Measurements from ENCODE around the gene UBA1. TPM values are rescaled to one million over a fixed set of nuclear protein-coding genes. Genes with fewer than 3 reads are reported as not detected.

The UBA1 gene
- total and polyA plus RNA-seq, 2 of the 13 experiments (the other 11 are each of a cell fraction or from before 2014, with no cell fraction given): 93.3 to 129 TPM

DNA sequence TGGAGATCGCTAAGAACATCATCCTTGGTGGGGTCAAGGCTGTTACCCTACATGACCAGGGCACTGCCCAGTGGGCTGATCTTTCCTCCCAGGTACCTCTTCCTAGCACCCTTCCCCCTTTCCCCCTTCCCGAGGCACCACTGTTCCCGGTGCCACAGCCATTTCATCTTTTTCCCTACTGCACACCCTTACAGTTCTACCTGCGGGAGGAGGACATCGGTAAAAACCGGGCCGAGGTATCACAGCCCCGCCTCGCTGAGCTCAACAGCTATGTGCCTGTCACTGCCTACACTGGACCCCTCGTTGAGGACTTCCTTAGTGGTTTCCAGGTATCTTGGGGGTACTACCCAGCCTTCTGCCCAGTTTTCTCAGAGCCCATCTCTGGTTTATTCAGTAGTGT, 5.7 kb downstream of the UBA1 start:
- intact Hi-C loops (cut with micrococcal nuclease; ENCODE audit: unreplicated experiment) (no loop called here), in situ Hi-C loops (cut with HindIII; ENCODE audit: extremely low pct_ligation_motif_present, low pct_unique_long_range_greater_than_20kb) (no loop called here)
- ChIA-PET POLR2A (no interaction called here), CTCF (ENCODE audit: low intra/inter-chr PET ratio, low total read pairs) (no interaction called here)
- Histone ChIP-seq H3K9ac (ENCODE audit: insufficient read depth, low read depth, low read length) (no peak overlapping the region), H4K20me1 (ENCODE audit: insufficient read depth, low read length) (peaks cover 8% of the 10 kb centered on the region), H3K4me3 (replicated peaks in 1 of 3; ENCODE audit: insufficient read depth in 1 of 3, low read depth in 2 of 3, low read length in 3 of 3) (no peak overlapping the region), H2AFZ (ENCODE audit: low read length) (no peak overlapping the region), H3K4me2 (ENCODE audit: low read depth, low read length) (no peak overlapping the region), H3K79me2 (ENCODE audit: insufficient read depth, low read length) (peaks cover 39% of the 10 kb centered on the region), H3K4me1 (ENCODE audit: insufficient read depth, low read length) (peaks cover 75% of the 10 kb centered on the region), H3K36me3 (replicated peaks in 1 of 2; ENCODE audit: control insufficient read depth in 1 of 2, insufficient read depth in 2 of 2, low read length in 2 of 2) (peaks cover 12 to 48% of the 10 kb centered on the region in 2 experiments), H3K27ac (ENCODE audit: extremely low read length, insufficient read depth, low read length) (no peak overlapping the region), H3K9me3 (ENCODE audit: low read length) (no peaks in the 10 kb centered on the region), H3K27me3 (ENCODE audit: control insufficient read depth in 1 of 2, insufficient read depth in 2 of 2, low read length in 2 of 2) (no peaks in the 10 kb centered on the region; a peak in 1 of 5 replicates)
- BruUV-seq (replicated peaks): no TSS peak
- 98% methylated on average over 9 of the region's 10 CpGs for WGBS (ENCODE audit: low lambda C conversion rate)
- ATAC-seq (no peak), DNase-seq (ENCODE audit: low spot score) (no peak), FAIRE-seq (no peak)
- TF ChIP-seq, protein P1, sequence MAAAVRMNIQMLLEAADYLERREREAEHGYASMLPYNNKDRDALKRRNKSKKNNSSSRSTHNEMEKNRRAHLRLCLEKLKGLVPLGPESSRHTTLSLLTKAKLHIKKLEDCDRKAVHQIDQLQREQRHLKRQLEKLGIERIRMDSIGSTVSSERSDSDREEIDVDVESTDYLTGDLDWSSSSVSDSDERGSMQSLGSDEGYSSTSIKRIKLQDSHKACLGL (CRISPR knock-in tag; IDR thresholded peaks at IDR 0.05): no peak
- TF ChIP-seq ZBTB7B (CRISPR knock-in tag; IDR thresholded peaks at IDR 0.05) (no peak), ATM (IDR thresholded peaks at IDR 0.05; ENCODE audit: borderline replicate concordance) (no peak), ZNF446 (CRISPR knock-in tag; IDR thresholded peaks at IDR 0.05) (no peak)

DNA sequence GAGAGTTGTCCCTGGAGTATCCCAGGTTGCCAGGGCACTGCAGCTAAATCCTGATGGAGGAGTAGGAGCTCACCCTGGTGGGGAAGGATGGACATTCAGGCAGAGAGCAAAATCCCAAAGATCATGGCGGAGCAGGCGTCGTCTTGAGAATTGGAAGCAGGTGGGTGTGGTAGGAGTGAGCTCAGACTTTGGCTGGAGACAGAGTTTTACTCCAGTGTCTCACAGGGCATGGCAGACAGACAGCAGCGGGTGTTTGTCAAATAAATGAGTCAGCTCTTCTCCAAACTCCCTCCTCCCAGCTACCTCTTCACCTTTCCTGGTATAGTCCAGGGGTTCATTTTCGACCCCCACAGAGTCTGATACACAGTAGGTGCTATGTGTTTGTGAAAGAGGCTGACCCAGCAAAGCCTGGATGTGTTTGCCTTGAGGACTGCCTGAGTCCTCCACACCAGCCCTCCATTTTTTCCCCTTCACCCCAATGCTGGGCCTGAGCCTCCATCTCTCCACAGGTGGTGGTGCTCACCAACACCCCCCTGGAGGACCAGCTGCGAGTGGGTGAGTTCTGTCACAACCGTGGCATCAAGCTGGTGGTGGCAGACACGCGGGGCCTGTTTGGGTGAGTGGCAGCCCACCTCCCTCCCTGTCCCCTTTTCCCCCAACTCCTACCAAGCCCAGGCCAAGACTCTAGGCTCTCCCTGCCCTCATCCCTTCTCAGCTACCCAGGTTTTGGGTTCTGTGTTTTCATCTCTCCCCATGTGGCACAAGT, 6.9 kb downstream of the UBA1 start:
- in situ Hi-C loops (cut with HindIII; ENCODE audit: extremely low pct_ligation_motif_present, low pct_unique_long_range_greater_than_20kb): no loop called here
- BruUV-seq (replicated peaks): no TSS peak
- H3K9me3 ChIP-seq (ENCODE audit: low read length): no peaks in the 10 kb centered on the region
- peaks cover 14 to 57% of the 10 kb centered on the region in 2 experiments for H3K36me3 ChIP-seq (replicated peaks in 1 of 2; ENCODE audit: control insufficient read depth in 1 of 2, insufficient read depth in 2 of 2, low read length in 2 of 2)
- ATAC-seq: peak; percentile 55
- WGBS (ENCODE audit: low lambda C conversion rate): 58% methylated on average over 4 of the region's 9 CpGs
- peaks cover 63% of the 10 kb centered on the region for H3K4me1 ChIP-seq (ENCODE audit: insufficient read depth, low read length)
- FAIRE-seq: peak; percentile 56
- DNase-seq (ENCODE audit: low spot score): peak; percentile 42
- peaks cover 28% of the 10 kb centered on the region for H3K79me2 ChIP-seq (ENCODE audit: insufficient read depth, low read length)
- intact Hi-C loops (cut with micrococcal nuclease; ENCODE audit: unreplicated experiment): no loop called here
- no peak overlapping the region for H3K4me3 ChIP-seq (replicated peaks in 1 of 3; ENCODE audit: insufficient read depth in 1 of 3, low read depth in 2 of 3, low read length in 3 of 3)
- CTCF ChIA-PET (ENCODE audit: low intra/inter-chr PET ratio, low total read pairs): no interaction called here
- H3K27ac ChIP-seq (ENCODE audit: extremely low read length, insufficient read depth, low read length): peak overlapping the region; percentile 63
- H3K27me3 ChIP-seq (ENCODE audit: control insufficient read depth in 1 of 2, insufficient read depth in 2 of 2, low read length in 2 of 2): no peaks in the 10 kb centered on the region
- no peak overlapping the region; the same call in 1 of the 2 replicates for H3K9ac ChIP-seq (ENCODE audit: insufficient read depth, low read depth, low read length)
- H4K20me1 ChIP-seq (ENCODE audit: insufficient read depth, low read length): peaks cover 8% of the 10 kb centered on the region
- POLR2A ChIA-PET: interaction anchor here (1.2 kb wide), 1 partner anchor 18 kb away, joined by 13 read pairs; the partner anchor contains the start of gene CDK16
- peak overlapping the region; percentile 32; the same call in 1 of the 2 replicates for H3K4me2 ChIP-seq (ENCODE audit: low read depth, low read length)
- no peak overlapping the region for H2AFZ ChIP-seq (ENCODE audit: low read length)
- TF ChIP-seq ZKSCAN1 (IDR thresholded peaks at IDR 0.05; ENCODE audit: low read length) (peak; percentile 72; the same call in 1 of the 2 replicates), ZNF749 (CRISPR knock-in tag; IDR thresholded peaks at IDR 0.05; ENCODE audit: borderline replicate concordance) (no peak), PCBP1 (IDR thresholded peaks at IDR 0.05; ENCODE audit: borderline replicate concordance, low read depth, low read length) (no peak), FOSL2 (CRISPR knock-in tag; IDR thresholded peaks at IDR 0.05) (peak; percentile 81), ZNF768 (CRISPR knock-in tag; IDR thresholded peaks at IDR 0.05) (no peak), ZNF619 (CRISPR knock-in tag; IDR thresholded peaks at IDR 0.05) (no peak), SSRP1 (CRISPR knock-in tag; IDR thresholded peaks at IDR 0.05) (no peak), SIN3B (IDR thresholded peaks at IDR 0.05; ENCODE audit: low read length) (no peak), ISL2 (CRISPR knock-in tag; IDR thresholded peaks at IDR 0.05) (no peak), FLYWCH1 (CRISPR knock-in tag; IDR thresholded peaks at IDR 0.05) (no peak), PHF8 (CRISPR knock-in tag; IDR thresholded peaks at IDR 0.05) (no peak), ZSCAN31 (CRISPR knock-in tag; IDR thresholded peaks at IDR 0.05; ENCODE audit: low read depth) (no peak), HNRNPL (IDR thresholded peaks at IDR 0.05; ENCODE audit: low read depth, low read length) (no peak)
- TF ChIP-seq, protein P2, sequence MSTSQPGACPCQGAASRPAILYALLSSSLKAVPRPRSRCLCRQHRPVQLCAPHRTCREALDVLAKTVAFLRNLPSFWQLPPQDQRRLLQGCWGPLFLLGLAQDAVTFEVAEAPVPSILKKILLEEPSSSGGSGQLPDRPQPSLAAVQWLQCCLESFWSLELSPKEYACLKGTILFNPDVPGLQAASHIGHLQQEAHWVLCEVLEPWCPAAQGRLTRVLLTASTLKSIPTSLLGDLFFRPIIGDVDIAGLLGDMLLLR (CRISPR knock-in tag; IDR thresholded peaks at IDR 0.05): no peak
- TF ChIP-seq, protein P3, sequence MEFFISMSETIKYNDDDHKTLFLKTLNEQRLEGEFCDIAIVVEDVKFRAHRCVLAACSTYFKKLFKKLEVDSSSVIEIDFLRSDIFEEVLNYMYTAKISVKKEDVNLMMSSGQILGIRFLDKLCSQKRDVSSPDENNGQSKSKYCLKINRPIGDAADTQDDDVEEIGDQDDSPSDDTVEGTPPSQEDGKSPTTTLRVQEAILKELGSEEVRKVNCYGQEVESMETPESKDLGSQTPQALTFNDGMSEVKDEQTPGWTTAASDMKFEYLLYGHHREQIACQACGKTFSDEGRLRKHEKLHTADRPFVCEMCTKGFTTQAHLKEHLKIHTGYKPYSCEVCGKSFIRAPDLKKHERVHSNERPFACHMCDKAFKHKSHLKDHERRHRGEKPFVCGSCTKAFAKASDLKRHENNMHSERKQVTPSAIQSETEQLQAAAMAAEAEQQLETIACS (CRISPR knock-in tag; IDR thresholded peaks at IDR 0.05): no peak
